Ovary (tissue), 9 donors: ENCODE measurements around the gene CCL2. TPM values are rescaled to one million over a fixed set of nuclear protein-coding genes. Genes with fewer than 3 reads are reported as not detected.

Experiments used
- DNase-seq, 5 donors: peaks; one replicate each; pipeline ENCODE4 v3.0.0-alpha.2; 2019 to 2020
- H3K27ac ChIP-seq, 2 donors: fragments of 200-600 bp; one replicate each; pipeline versions ENCODE4 v1.5.1 to v1.8.0; 2019 to 2022
- H3K27me3 ChIP-seq: fragments of 200-600 bp; one replicate; pipeline ENCODE4 v1.8.0; 2022
- H3K36me3 ChIP-seq: fragments of 200-600 bp; sonication (generic); one replicate; pipeline ENCODE4 v1.5.1; 2019
- H3K4me1 ChIP-seq: one replicate; pipeline ENCODE4 v1.8.1; 2013; ENCODE audit warnings: mild to moderate bottlenecking, moderate library complexity; ENCODE audit not compliant: insufficient read depth
- H3K4me3 ChIP-seq: fragments of 200-600 bp; sonication (generic); one replicate; pipeline ENCODE4 v1.5.1; 2017
- H3K9me3 ChIP-seq, 2 donors: fragments of 200-600 bp in 1 of 2; sonication (generic) in 1 of 2; one replicate each; pipeline versions ENCODE4 v1.5.1 to v1.8.1; 2013 to 2019; ENCODE audit warnings: mild to moderate bottlenecking in 1 of 2, moderate library complexity in 1 of 2
- EP300 ChIP-seq: sonication (generic); formaldehyde crosslinking; IDR thresholded peaks from one replicate; pipeline ENCODE4 v1.6.1; 2017; ENCODE audit warnings: antibody characterized with exemption
- POLR2A ChIP-seq: fragments of 450-650 bp; IDR thresholded peaks from one replicate; pipeline ENCODE4 v1.6.1; 2017; ENCODE audit warnings: antibody characterized with exemption, mild to moderate bottlenecking, moderate library complexity
- WGBS, 3 donors: extraction: QIAGEN DNeasy Blood & Tissue Kit in 1 of 3; methylation state at CpG; one replicate each; pipeline versions ENCODE4 v1.1.5 to v1.1.7; 2013 to 2017; 5-methylcytosine and 5-hydroxymethylcytosine counted together
- intact Hi-C, 4 donors: fragments of 100-400 bp; cut with DNase I; formaldehyde crosslinking; loops; one replicate each; pipeline versions ENCODE4 v1.11.0 to v1.15.1; 2022 to 2023
- polyA plus RNA-seq, 2 donors: library from polyadenylated mRNA; stranded (reverse); fragments of 200-250 nt in 1 of 2; fragments of 350-450 nt in 1 of 2; fragmentation: Illumina TruSeq in 1 of 2; extraction: RNeasy Lipid Tissue Mini Kit (QIAGEN cat#74804) in 1 of 2; gene quantifications; one replicate each; pipeline ENCODE4 v1.2.3, GENCODE V29; 2013 to 2014
- total RNA-seq, 7 donors: library from RNA; depleted of rRNA in 2 of 7; stranded (reverse); fragments of >200 nt in 2 of 7; fragmentation: NEBNext Ultra II Directional in 3 of 7; extraction: Animal tissue kit (Norgen Biotek cat#: 25700) in 3 of 7; gene quantifications; one replicate each; pipeline versions ENCODE4 v1.1.0 to v1.2.4, GENCODE V29; 2016 to 2023
- TF ChIP-seq, protein P1 (sequence below), 3 donors: fragments of 450-650 bp in 2 of 3; fragments of 200-600 bp in 1 of 3; IDR thresholded peaks; one replicate each; pipeline versions ENCODE4 v1.5.1 to v1.8.0; 2016 to 2022; ENCODE audit warnings: antibody characterized with exemption in 3 of 3, mild to moderate bottlenecking in 1 of 3
- donor health status: DM: no; HTN: no; CAD: no; lungs with moderate emphysema.
- donor health status: DM: no; HTN: no; CAD: no.
- donor health status: Bipolar disorder and iron deficiency.
- donor health status: DM: yes; HTN: yes; CAD: no.
- donor health status: DM: no; HTN: no; CAD: no.
- donor health status: DM: yes; HTN: yes; CAD: no.

The CCL2 gene
- total and polyA plus RNA-seq, 9 donors = 5.0 to 156 (median 31.5) TPM

- 3 to 16% (median 5%) methylated on average over 1 of the region's 1 CpG for WGBS, 3 donors
- H3K9me3 ChIP-seq = peaks cover 0 to 3% of the 10 kb centered on the region in 2 donors
- intact Hi-C loops = no loop called here
- H3K4me1 ChIP-seq = no peaks in the 10 kb centered on the region
- H3K36me3 ChIP-seq = no peaks in the 10 kb centered on the region
- no peak within 1 kb of the TSS for H3K4me3 ChIP-seq
- H3K27me3 ChIP-seq = no peaks in the 10 kb centered on the region
- TF ChIP-seq EP300 = no peak
- TF ChIP-seq, protein P1, sequence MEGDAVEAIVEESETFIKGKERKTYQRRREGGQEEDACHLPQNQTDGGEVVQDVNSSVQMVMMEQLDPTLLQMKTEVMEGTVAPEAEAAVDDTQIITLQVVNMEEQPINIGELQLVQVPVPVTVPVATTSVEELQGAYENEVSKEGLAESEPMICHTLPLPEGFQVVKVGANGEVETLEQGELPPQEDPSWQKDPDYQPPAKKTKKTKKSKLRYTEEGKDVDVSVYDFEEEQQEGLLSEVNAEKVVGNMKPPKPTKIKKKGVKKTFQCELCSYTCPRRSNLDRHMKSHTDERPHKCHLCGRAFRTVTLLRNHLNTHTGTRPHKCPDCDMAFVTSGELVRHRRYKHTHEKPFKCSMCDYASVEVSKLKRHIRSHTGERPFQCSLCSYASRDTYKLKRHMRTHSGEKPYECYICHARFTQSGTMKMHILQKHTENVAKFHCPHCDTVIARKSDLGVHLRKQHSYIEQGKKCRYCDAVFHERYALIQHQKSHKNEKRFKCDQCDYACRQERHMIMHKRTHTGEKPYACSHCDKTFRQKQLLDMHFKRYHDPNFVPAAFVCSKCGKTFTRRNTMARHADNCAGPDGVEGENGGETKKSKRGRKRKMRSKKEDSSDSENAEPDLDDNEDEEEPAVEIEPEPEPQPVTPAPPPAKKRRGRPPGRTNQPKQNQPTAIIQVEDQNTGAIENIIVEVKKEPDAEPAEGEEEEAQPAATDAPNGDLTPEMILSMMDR (IDR thresholded peaks at IDR 0.05) = no peak
- TF ChIP-seq POLR2A = no peak
- no peak for DNase-seq
- H3K27ac ChIP-seq = no peak within 1 kb of the TSS
Measured at GRCh38 chr17:34269969-34270368, 14.9 kb downstream of the CCL2 start, which contains the start of gene CCL7. Gene CCL7 (plus strand): TSS chr17:34270221. CDS start chr17:34270291, 70 bp downstream.

GRCh38 chr17:34275881-34276280 is 20.8 kb downstream of the CCL2 start:
- H3K27me3 ChIP-seq = no peaks in the 10 kb centered on the region
- intact Hi-C loops = no loop called here
- H3K36me3 ChIP-seq = no peaks in the 10 kb centered on the region
- H3K4me1 ChIP-seq = no peaks in the 10 kb centered on the region
- DNase-seq = no peak
- no peak overlapping the region for H3K27ac ChIP-seq
- no peak overlapping the region for H3K4me3 ChIP-seq
- H3K9me3 ChIP-seq = peaks cover 0 to 3% of the 10 kb centered on the region in 2 donors
- WGBS, 3 donors = 0 to 22% (median 3%) methylated on average over 1 of the region's 1 CpG
- TF ChIP-seq, protein P1 (IDR thresholded peaks at IDR 0.05) = no peak
- TF ChIP-seq POLR2A = no peak

DNA sequence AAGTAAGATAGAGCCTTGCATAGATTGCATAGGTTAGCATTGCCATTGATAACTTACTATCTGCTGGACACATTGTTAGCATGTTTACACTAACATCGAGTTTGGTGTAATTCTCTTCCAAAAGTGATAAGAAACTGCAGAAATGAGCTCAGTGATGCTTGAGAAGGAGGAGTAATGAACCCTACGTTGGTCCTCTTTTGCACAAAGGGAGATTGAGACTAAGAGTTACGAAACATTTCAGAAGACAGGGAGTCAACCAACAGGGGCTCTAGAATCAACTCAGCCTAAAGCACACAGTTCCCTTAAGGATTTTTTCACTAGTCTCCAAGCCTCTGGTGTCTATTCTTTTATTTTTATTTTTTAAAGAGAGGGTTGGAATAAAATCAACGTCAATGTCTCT is 21.7 kb downstream of the CCL2 start:
- TF ChIP-seq POLR2A (no peak), EP300 (no peak)
- TF ChIP-seq, protein P1 (IDR thresholded peaks at IDR 0.05) = no peak
- no peak for DNase-seq
- Histone ChIP-seq H3K27ac (no peak overlapping the region), H3K27me3 (no peaks in the 10 kb centered on the region), H3K36me3 (no peaks in the 10 kb centered on the region), H3K9me3 (no peaks in the 10 kb centered on the region), H3K4me3 (no peak overlapping the region), H3K4me1 (no peaks in the 10 kb centered on the region)
- intact Hi-C loops = no loop called here
- WGBS, 3 donors = 37 to 50% (median 50%) methylated on average over 4 of the region's 4 CpGs

- no peak for TF ChIP-seq EP300
- TF ChIP-seq POLR2A = no peak
- TF ChIP-seq, protein P1 (IDR thresholded peaks at IDR 0.05) = no peak
- H3K4me3 ChIP-seq = no peak overlapping the region
- H3K27ac ChIP-seq = no peak overlapping the region
- no peak for DNase-seq
- no peaks in the 10 kb centered on the region for H3K36me3 ChIP-seq
- intact Hi-C loops = no loop called here
- H3K4me1 ChIP-seq = no peaks in the 10 kb centered on the region
- H3K9me3 ChIP-seq = no peaks in the 10 kb centered on the region
- H3K27me3 ChIP-seq = no peaks in the 10 kb centered on the region
- WGBS, 3 donors = 17 to 19% (median 18%) methylated on average over 6 of the region's 6 CpGs
Measured at GRCh38 chr17:34283571-34283970, 28.5 kb downstream of the CCL2 start.
